Measurements from ENCODE around the gene THUMPD3. TPM values are rescaled to one million over a fixed set of nuclear protein-coding genes. Genes with fewer than 3 reads are reported as not detected.

The THUMPD3 gene
- total RNA-seq, 3 donors from 2014 or later = 22.2 to 36.4 (median 25.2) TPM

GRCh38 chr3:9347081-9347480 lies 15.8 kb upstream of the THUMPD3 start:
- no peaks in the 10 kb centered on the region for H3K36me3 ChIP-seq
- no peaks in the 10 kb centered on the region for H3K9me3 ChIP-seq
- no peak overlapping the region for H3K27ac ChIP-seq
- no peaks in the 10 kb centered on the region for H3K27me3 ChIP-seq
- no peak for DNase-seq (ENCODE audit: low spot score in 2 of 2)
- H3K4me3 ChIP-seq = no peak overlapping the region
- TF ChIP-seq POLR2AphosphoS5 (IDR thresholded peaks at IDR 0.05) = no peak
- peaks cover 0 to 8% of the 10 kb centered on the region in 2 donors for H3K4me1 ChIP-seq
- intact Hi-C loops (cut with DNase I; ENCODE audit: low total_unique reads) = no loop called here

- Histone ChIP-seq H3K4me1 (peaks cover 0 to 8% of the 10 kb centered on the region in 2 donors), H3K4me3 (no peak overlapping the region), H3K36me3 (no peaks in the 10 kb centered on the region), H3K9me3 (no peaks in the 10 kb centered on the region), H3K27ac (no peak overlapping the region), H3K27me3 (no peaks in the 10 kb centered on the region)
- TF ChIP-seq POLR2A (IDR thresholded peaks at IDR 0.05) = no peak
- TF ChIP-seq POLR2AphosphoS5 (IDR thresholded peaks at IDR 0.05) = no peak
- no peak for TF ChIP-seq CTCF (IDR thresholded peaks at IDR 0.05)
- DNase-seq (ENCODE audit: low spot score in 2 of 2) = no peak
- intact Hi-C loops (cut with DNase I; ENCODE audit: low total_unique reads) = no loop called here
Observed at GRCh38 chr3:9347887-9348286, 15.0 kb upstream of the THUMPD3 start.

- no peaks in the 10 kb centered on the region for H3K9me3 ChIP-seq
- DNase-seq (ENCODE audit: low spot score in 2 of 2) = peak in 1 of 2 donors; percentile 58
- intact Hi-C loops (cut with DNase I; ENCODE audit: low total_unique reads) = no loop called here
- no peak for TF ChIP-seq POLR2AphosphoS5 (IDR thresholded peaks at IDR 0.05)
- TF ChIP-seq POLR2A (IDR thresholded peaks at IDR 0.05) = no peak
- no peak for TF ChIP-seq CTCF (IDR thresholded peaks at IDR 0.05)
- peak overlapping the region; percentile 57 to 58 for H3K27ac ChIP-seq
- no peaks in the 10 kb centered on the region for H3K27me3 ChIP-seq
- no peaks in the 10 kb centered on the region for H3K36me3 ChIP-seq
- H3K4me1 ChIP-seq = peaks cover 0 to 8% of the 10 kb centered on the region in 2 donors
- H3K4me3 ChIP-seq = no peak overlapping the region
Observed at GRCh38 chr3:9349321-9350117, 13.3 kb upstream of the THUMPD3 start.

- Histone ChIP-seq H3K36me3 (no peaks in the 10 kb centered on the region), H3K4me1 (peaks cover 0 to 8% of the 10 kb centered on the region in 2 donors), H3K9me3 (no peaks in the 10 kb centered on the region), H3K27me3 (no peaks in the 10 kb centered on the region), H3K27ac (peak overlapping the region; percentile 13 to 40), H3K4me3 (no peak overlapping the region)
- intact Hi-C loops (cut with DNase I; ENCODE audit: low total_unique reads) = no loop called here
- TF ChIP-seq CTCF (IDR thresholded peaks at IDR 0.05) (no peak), POLR2AphosphoS5 (IDR thresholded peaks at IDR 0.05) (no peak), POLR2A (IDR thresholded peaks at IDR 0.05) (no peak)
- DNase-seq (ENCODE audit: low spot score in 2 of 2) = no peak
Observed at GRCh38 chr3:9351709-9352126, 11.1 kb upstream of the THUMPD3 start.

GRCh38 chr3:9352917-9353752 lies 9.7 kb upstream of the THUMPD3 start:
- Histone ChIP-seq H3K9me3 (no peaks in the 10 kb centered on the region), H3K27me3 (no peaks in the 10 kb centered on the region), H3K36me3 (no peaks in the 10 kb centered on the region), H3K27ac (peak overlapping the region; percentile 1 to 22), H3K4me3 (no peak overlapping the region), H3K4me1 (peaks cover 0 to 8% of the 10 kb centered on the region in 2 donors)
- DNase-seq (ENCODE audit: low spot score in 2 of 2) = peak; percentile 50 to 57
- intact Hi-C loops (cut with DNase I; ENCODE audit: low total_unique reads) = no loop called here
- peak in 1 of 3 donors; percentile 40 for TF ChIP-seq POLR2AphosphoS5 (IDR thresholded peaks at IDR 0.05)
- no peak for TF ChIP-seq POLR2A (IDR thresholded peaks at IDR 0.05)
- TF ChIP-seq CTCF (IDR thresholded peaks at IDR 0.05) = peak; percentile 72 to 84 (median 83)

Measured in breast epithelium (tissue), 4 donors.